ENCODE measurements around the gene PDCD6IP.
A peak's percentile ranks its signal among the peaks of the same experiment; 100 is the strongest.

PDCD6IP gene

DNA sequence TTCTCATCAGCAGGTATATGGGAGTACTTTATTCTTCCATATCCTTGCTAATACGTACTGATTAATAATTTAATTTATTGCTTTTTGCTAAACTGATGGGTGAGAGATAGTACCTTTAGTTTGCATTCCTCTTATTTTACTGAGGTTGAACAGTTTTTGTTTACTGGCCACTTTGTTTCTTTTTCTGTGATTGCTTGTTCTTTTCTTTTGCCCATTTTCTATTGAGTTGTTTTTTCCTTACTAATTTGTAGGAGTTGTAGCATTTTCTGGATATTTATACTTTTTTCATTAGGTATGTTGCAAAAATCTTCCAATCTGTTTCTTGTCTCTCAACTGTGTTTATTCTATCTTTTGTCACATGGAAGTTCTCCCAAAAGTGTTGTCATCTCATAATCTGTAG, 4.8 kb downstream of the PDCD6IP start:
- H3K27me3 Mint-ChIP-seq, result no peaks in the 10 kb centered on the region
- peak overlapping the region; percentile 25 for H3K4me3 Mint-ChIP-seq
- peak overlapping the region; percentile 59 for H3K27ac Mint-ChIP-seq (ENCODE audit: low read depth)
- H3K36me3 Mint-ChIP-seq (ENCODE audit: insufficient read depth), result peaks cover 27% of the 10 kb centered on the region
- DNase-seq (ENCODE audit: low spot score in 2 of 2), result no peak
- peaks cover 70% of the 10 kb centered on the region for H3K4me1 Mint-ChIP-seq
- no peaks in the 10 kb centered on the region for H3K9me3 Mint-ChIP-seq
- no peak for ATAC-seq (replicated peaks; ENCODE audit: extremely low read depth, poor library complexity, severe bottlenecking)

DNA sequence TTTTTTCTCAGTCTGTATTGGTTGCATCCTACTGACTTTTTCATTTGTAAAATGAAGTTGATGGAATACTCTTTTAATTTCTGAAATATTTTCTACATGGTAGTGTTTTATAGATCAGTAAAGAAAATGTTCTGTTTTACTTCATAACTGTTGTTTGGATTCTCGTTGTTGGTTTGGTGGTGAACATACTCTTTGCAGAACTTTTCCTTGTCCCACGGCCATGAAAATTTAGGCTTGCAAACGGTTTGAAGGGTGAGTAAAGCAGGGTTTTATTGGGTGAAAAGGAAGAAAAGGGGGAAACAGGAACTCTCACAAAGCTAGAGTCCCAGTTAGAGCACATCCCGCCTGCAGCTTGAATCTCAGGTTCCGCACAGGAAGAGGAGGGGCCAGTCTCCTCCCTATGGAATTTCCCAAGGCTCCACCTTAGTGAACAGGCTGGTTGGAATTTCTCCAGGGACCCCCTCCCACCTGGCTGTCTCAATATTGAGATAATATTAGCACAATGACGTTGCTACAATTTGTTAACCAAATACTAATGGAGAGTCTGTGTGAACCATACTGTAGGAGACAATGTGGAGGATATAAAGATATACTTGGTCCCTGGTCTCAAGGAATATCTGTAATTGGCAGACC, 5.6 kb downstream of the PDCD6IP start:
- Mint-ChIP-seq H3K36me3 (ENCODE audit: insufficient read depth) (peaks cover 21% of the 10 kb centered on the region), H3K27ac (ENCODE audit: low read depth) (peak overlapping the region; percentile 59), H3K9me3 (no peaks in the 10 kb centered on the region), H3K4me3 (no peak overlapping the region), H3K4me1 (peaks cover 73% of the 10 kb centered on the region), H3K27me3 (no peaks in the 10 kb centered on the region)
- ATAC-seq (replicated peaks; ENCODE audit: extremely low read depth, poor library complexity, severe bottlenecking) (no peak), DNase-seq (ENCODE audit: low spot score in 2 of 2) (no peak)

DNA sequence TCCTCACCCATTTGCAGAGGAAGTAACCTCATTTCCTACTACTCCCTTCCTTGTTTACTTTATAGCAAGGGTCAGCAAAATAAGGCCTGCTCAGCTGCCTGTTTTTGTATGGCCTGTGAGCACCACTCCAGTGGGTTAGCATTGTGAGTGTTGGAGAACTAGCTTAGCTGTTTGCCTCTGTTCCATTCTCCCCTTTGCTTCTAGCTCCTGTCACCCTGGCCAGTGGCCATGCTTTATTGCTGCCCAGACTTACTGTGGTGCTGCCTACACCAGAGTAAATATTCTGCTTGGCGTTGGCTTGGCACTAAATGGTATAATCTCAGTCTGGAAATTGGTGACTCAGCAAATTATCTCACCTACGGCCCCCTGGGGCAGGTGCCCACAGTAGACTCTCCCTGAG, 8.8 kb downstream of the PDCD6IP start:
- H3K4me3 Mint-ChIP-seq, result no peak overlapping the region
- DNase-seq (ENCODE audit: low spot score in 2 of 2), result no peak
- H3K4me1 Mint-ChIP-seq, result peaks cover 85% of the 10 kb centered on the region
- peaks cover 17% of the 10 kb centered on the region for H3K36me3 Mint-ChIP-seq (ENCODE audit: insufficient read depth)
- no peak for ATAC-seq (replicated peaks; ENCODE audit: extremely low read depth, poor library complexity, severe bottlenecking)
- H3K9me3 Mint-ChIP-seq, result no peaks in the 10 kb centered on the region
- no peaks in the 10 kb centered on the region for H3K27me3 Mint-ChIP-seq
- H3K27ac Mint-ChIP-seq (ENCODE audit: low read depth), result peak overlapping the region; percentile 7

DNA sequence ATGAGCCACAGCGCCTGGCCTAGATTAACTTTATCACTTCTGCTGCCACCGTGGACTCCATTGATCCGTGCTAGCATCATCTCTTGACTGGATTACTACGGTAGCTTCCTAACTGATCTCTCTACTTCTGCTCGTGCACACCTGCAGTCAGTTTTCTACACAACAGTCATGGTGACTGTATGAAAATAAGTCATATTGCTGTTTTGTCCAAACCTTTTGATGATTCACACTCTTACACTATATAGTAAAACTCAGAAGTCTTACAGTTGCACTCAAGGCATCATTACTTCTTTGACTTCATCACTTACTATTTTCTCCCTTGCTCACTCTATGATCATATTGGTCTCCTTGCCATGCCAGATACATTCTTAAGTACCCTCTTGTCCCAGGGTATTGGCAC, 10.1 kb downstream of the PDCD6IP start:
- no peaks in the 10 kb centered on the region for H3K27me3 Mint-ChIP-seq
- peak overlapping the region; percentile 12 for H3K27ac Mint-ChIP-seq (ENCODE audit: low read depth)
- peaks cover 15% of the 10 kb centered on the region for H3K36me3 Mint-ChIP-seq (ENCODE audit: insufficient read depth)
- no peaks in the 10 kb centered on the region for H3K9me3 Mint-ChIP-seq
- H3K4me1 Mint-ChIP-seq, result peaks cover 77% of the 10 kb centered on the region
- no peak for DNase-seq (ENCODE audit: low spot score in 2 of 2)
- ATAC-seq (replicated peaks; ENCODE audit: extremely low read depth, poor library complexity, severe bottlenecking), result no peak
- no peak overlapping the region for H3K4me3 Mint-ChIP-seq

DNA sequence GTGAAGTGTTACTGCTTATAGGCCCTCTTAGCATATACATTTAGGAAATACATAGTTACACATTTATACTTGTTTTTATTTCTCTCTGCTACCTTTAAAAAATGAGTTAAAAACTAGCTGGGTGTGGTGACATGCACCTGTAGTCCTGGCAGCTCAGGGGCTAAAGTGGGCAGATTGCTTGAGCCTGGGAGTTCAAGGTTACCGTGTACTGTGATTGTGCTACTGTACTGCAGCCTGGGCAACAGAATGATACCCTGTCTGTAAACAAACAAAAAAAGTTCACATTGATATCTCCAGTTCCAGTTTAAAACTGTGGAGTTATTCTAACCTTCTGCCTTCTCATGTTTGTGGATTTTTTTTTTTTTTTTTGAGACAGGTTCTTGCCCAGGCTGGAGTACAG, 12.1 kb downstream of the PDCD6IP start:
- H3K9me3 Mint-ChIP-seq, result no peaks in the 10 kb centered on the region

DNA sequence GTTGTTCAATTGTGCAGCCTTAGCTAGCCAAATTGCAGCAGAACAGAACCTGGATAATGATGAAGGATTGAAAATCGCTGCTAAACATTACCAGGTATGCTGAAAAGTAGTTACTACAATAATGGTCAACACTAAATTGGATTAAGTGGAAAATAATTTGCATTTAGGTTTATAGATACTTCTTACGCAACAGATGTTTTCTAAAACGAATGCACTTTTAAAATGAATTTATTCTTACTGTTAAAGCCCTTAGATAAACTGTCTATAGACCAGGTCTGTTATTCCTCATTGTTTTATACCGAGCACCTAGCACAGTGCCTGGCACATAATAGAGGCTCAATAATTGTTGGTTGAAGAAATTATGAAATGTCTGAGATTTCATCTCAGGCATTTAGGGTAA, 23.6 kb downstream of the PDCD6IP start:
- H3K27ac Mint-ChIP-seq (ENCODE audit: low read depth), result no peak overlapping the region
- H3K4me3 Mint-ChIP-seq, result no peak overlapping the region
- H3K9me3 Mint-ChIP-seq, result no peaks in the 10 kb centered on the region
- peaks cover 48% of the 10 kb centered on the region for H3K36me3 Mint-ChIP-seq (ENCODE audit: insufficient read depth)
- no peaks in the 10 kb centered on the region for H3K27me3 Mint-ChIP-seq
- peaks cover 26% of the 10 kb centered on the region for H3K4me1 Mint-ChIP-seq
- ATAC-seq (replicated peaks; ENCODE audit: extremely low read depth, poor library complexity, severe bottlenecking), result no peak
- DNase-seq (ENCODE audit: low spot score in 2 of 2), result no peak

More for the DNA sequence above, 12.1 kb downstream of the PDCD6IP start:
- ATAC-seq (replicated peaks; ENCODE audit: extremely low read depth, poor library complexity, severe bottlenecking) (no peak), DNase-seq (ENCODE audit: low spot score in 2 of 2) (no peak)
- Mint-ChIP-seq H3K27ac (ENCODE audit: low read depth) (no peak overlapping the region), H3K36me3 (ENCODE audit: insufficient read depth) (peaks cover 19% of the 10 kb centered on the region), H3K4me3 (no peak overlapping the region), H3K4me1 (peaks cover 68% of the 10 kb centered on the region), H3K27me3 (no peaks in the 10 kb centered on the region)

DNA sequence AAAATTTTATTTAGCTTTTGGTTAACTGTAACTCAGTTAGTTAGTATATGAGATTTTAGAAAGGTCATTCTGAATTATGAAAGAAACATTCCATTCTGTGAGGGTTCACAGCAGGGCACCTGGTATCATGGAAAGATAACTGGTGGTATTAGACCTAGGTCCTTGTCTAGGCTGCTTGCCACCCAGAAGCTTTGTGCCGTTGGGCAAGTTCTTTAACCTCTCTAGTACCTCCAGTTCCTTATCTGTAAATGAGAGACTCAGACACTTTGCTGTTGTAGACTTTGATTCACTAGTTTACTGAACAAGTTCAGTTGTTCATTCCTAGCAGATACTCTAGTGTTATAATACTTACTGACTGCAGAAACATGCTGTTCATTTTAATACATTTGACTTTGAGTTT, 25.4 kb downstream of the PDCD6IP start:
- ATAC-seq (replicated peaks; ENCODE audit: extremely low read depth, poor library complexity, severe bottlenecking) (no peak), DNase-seq (ENCODE audit: low spot score in 2 of 2) (no peak)
- Mint-ChIP-seq H3K27me3 (no peaks in the 10 kb centered on the region), H3K36me3 (ENCODE audit: insufficient read depth) (peaks cover 51% of the 10 kb centered on the region), H3K9me3 (no peaks in the 10 kb centered on the region), H3K4me3 (no peak overlapping the region), H3K4me1 (peaks cover 24% of the 10 kb centered on the region), H3K27ac (ENCODE audit: low read depth) (peak overlapping the region; percentile 25)

DNA sequence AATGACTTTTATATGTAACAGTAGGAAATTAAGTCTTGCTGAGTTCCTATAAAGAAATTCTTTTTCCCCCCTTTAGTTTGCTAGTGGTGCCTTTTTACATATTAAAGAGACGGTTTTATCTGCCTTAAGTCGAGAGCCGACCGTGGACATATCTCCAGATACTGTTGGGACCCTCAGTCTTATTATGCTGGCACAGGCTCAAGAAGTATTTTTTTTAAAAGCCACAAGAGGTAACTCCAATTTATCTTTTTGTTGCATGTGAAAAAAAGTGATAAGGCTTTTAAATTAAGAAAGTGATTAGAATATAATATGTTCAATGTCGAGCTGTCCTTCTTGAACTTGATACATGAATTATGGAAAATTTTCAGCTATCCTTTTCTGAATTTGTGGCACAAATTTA, 26.7 kb downstream of the PDCD6IP start:
- H3K27ac Mint-ChIP-seq (ENCODE audit: low read depth), result peak overlapping the region; percentile 9
- H3K4me3 Mint-ChIP-seq, result no peak overlapping the region
- H3K36me3 Mint-ChIP-seq (ENCODE audit: insufficient read depth), result peaks cover 48% of the 10 kb centered on the region
- DNase-seq (ENCODE audit: low spot score in 2 of 2) (no peak), ATAC-seq (replicated peaks; ENCODE audit: extremely low read depth, poor library complexity, severe bottlenecking) (no peak)
- H3K9me3 Mint-ChIP-seq, result no peaks in the 10 kb centered on the region
- H3K27me3 Mint-ChIP-seq, result no peaks in the 10 kb centered on the region
- H3K4me1 Mint-ChIP-seq, result peaks cover 20% of the 10 kb centered on the region

DNA sequence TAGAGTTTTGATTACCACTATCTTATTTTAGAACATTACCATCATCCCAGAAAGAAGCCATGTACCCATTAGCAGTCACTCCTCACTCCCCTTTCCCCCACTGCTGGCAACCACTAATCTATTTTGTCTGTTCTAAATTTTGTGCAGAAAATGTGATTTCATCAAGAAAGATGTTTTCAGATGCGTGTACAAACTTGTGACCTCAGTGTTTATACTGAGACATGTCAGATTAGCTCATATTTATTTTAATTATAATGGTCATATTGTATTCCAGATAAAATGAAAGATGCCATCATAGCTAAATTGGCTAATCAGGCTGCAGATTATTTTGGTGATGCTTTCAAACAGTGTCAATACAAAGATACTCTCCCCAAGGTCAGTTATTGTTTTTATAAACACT, 27.8 kb downstream of the PDCD6IP start:
- Mint-ChIP-seq H3K27me3 (no peaks in the 10 kb centered on the region), H3K36me3 (ENCODE audit: insufficient read depth) (peaks cover 46% of the 10 kb centered on the region), H3K4me3 (no peak overlapping the region), H3K9me3 (no peaks in the 10 kb centered on the region), H3K27ac (ENCODE audit: low read depth) (no peak overlapping the region), H3K4me1 (peaks cover 25% of the 10 kb centered on the region)
- ATAC-seq (replicated peaks; ENCODE audit: extremely low read depth, poor library complexity, severe bottlenecking) (no peak), DNase-seq (ENCODE audit: low spot score in 2 of 2) (no peak)

DNA sequence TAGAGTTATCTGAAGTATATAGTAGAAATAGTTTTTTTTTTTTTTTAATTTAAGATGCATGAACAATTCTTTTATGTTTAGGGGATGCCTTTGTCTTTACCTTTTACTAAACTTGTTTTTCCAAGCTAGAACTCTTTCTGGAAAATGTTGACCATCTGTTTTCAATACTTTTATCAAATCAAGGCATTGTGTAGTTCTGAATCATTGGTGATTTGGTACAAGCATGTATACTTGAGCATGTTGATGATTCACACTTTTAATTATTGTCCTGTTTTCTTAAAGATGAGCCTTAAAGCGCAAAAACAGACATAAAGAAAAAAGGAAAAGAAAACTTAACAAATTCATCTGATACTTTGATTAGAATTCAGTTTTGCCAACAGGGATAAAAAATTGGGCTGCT, 28.3 kb downstream of the PDCD6IP start:
- H3K27ac Mint-ChIP-seq (ENCODE audit: low read depth), result no peak overlapping the region
- ATAC-seq (replicated peaks; ENCODE audit: extremely low read depth, poor library complexity, severe bottlenecking) (no peak), DNase-seq (ENCODE audit: low spot score in 2 of 2) (no peak)
- H3K9me3 Mint-ChIP-seq, result no peaks in the 10 kb centered on the region
- H3K27me3 Mint-ChIP-seq, result no peaks in the 10 kb centered on the region
- peaks cover 41% of the 10 kb centered on the region for H3K36me3 Mint-ChIP-seq (ENCODE audit: insufficient read depth)
- H3K4me1 Mint-ChIP-seq, result peaks cover 25% of the 10 kb centered on the region
- no peak overlapping the region for H3K4me3 Mint-ChIP-seq

DNA sequence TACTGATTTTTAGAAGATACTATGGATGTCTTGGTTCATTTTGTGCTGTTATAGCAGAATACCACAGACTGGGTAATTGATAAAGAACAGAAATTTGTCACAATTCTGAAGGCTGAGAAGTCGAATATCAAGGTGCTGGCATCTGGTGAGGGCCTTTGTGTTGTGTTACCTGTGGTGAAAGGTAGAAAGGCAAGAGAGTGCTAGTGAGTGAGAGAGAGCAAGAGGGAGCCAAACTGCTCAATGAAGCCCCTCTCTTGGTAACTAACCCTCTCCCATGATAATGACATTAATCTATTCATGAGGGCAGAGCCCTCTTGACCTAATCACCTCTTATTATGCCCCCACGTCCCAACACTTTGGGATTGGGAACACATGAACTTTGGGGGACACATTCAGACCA, 31.3 kb downstream of the PDCD6IP start:
- Mint-ChIP-seq H3K9me3 (no peaks in the 10 kb centered on the region), H3K27ac (ENCODE audit: low read depth) (no peak overlapping the region), H3K4me3 (no peak overlapping the region), H3K27me3 (no peaks in the 10 kb centered on the region), H3K36me3 (ENCODE audit: insufficient read depth) (peaks cover 27% of the 10 kb centered on the region), H3K4me1 (peaks cover 40% of the 10 kb centered on the region)
- no peak for ATAC-seq (replicated peaks; ENCODE audit: extremely low read depth, poor library complexity, severe bottlenecking)
- DNase-seq (ENCODE audit: low spot score in 2 of 2), result no peak

DNA sequence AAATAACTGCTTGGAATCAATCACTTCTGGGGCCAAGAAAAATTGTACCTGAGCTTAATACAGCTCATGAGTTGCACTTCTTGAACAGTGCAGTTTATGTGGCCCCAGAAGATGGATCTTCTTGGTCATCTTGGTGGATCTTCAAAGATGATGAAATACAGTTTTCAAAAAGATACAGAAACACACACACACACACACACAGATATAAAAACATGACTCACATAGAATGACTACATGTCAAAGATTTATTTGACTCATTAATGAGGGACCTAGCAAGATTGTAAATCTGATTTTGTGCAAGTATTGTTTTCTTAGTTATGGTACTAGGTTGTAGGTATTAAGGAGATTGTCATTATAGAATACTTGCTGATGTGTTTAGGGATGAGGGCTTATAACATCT, 32.6 kb downstream of the PDCD6IP start:
- DNase-seq (ENCODE audit: low spot score in 2 of 2) (no peak), ATAC-seq (replicated peaks; ENCODE audit: extremely low read depth, poor library complexity, severe bottlenecking) (no peak)

DNA sequence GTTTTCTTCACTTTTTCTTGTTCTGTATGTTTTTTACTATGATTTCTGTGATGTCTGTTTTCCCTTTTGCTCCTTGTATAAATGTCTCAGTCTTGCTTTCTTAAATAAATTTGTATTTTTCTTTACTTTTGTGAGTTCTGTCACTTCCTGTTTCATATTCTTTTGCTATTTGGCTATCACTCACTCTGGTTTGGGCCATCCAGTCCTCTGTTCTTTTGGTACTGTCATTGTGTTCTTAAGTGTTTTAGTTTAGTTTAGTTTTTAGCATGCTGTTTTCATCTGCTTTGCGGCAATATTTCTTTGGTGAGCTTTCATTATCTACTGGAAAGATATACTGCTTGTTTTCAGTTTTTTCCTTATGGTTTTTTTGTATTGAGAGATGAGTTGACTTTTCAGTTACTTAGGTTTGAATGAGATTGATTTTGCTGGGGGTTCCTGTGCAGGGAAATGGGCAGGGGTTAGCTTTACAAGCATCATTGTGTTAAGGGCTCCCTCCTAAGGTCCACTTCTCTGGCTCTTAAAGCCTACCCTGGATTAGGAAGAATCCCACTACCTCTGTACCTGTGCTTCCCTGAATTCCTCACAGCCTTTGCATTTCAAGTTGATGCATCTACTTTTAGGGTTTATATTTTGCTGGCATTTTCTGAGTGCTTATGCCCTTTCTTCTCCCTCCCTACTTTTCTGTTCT, 35.1 kb downstream of the PDCD6IP start:
- no peak for DNase-seq (ENCODE audit: low spot score in 2 of 2)
- no peak overlapping the region for H3K4me3 Mint-ChIP-seq
- H3K9me3 Mint-ChIP-seq, result no peaks in the 10 kb centered on the region
- H3K27ac Mint-ChIP-seq (ENCODE audit: low read depth), result peak overlapping the region; percentile 82
- H3K27me3 Mint-ChIP-seq, result no peaks in the 10 kb centered on the region
- peaks cover 33% of the 10 kb centered on the region for H3K4me1 Mint-ChIP-seq
- ATAC-seq (replicated peaks; ENCODE audit: extremely low read depth, poor library complexity, severe bottlenecking), result no peak
- peaks cover 35% of the 10 kb centered on the region for H3K36me3 Mint-ChIP-seq (ENCODE audit: insufficient read depth)

More for the DNA sequence above, 32.6 kb downstream of the PDCD6IP start:
- H3K9me3 Mint-ChIP-seq, result no peaks in the 10 kb centered on the region
- no peaks in the 10 kb centered on the region for H3K27me3 Mint-ChIP-seq
- H3K4me3 Mint-ChIP-seq, result no peak overlapping the region
- peaks cover 34% of the 10 kb centered on the region for H3K4me1 Mint-ChIP-seq
- H3K36me3 Mint-ChIP-seq (ENCODE audit: insufficient read depth), result peaks cover 33% of the 10 kb centered on the region
- H3K27ac Mint-ChIP-seq (ENCODE audit: low read depth), result peak overlapping the region; percentile 35

Data from central memory CD8-positive, alpha-beta T cell (primary cell).